Measurements from ENCODE around the gene ANKRD11.
"Not testable (repeated sequence)": the region's sequence is repeated elsewhere in the genome, so short reads cannot be mapped to it uniquely, and the experiment has no call there.

Gene ANKRD11

GRCh38 chr16:89311636-89312035 lies 178.7 kb downstream of the ANKRD11 start:
- peak; percentile 40 for DNase-seq

GRCh38 chr16:89309438-89310122 lies 180.8 kb downstream of the ANKRD11 start:
- no peak for DNase-seq

GRCh38 chr16:89308391-89309333 lies 181.7 kb downstream of the ANKRD11 start:
- no peak for DNase-seq

GRCh38 chr16:89307421-89307805 lies 182.9 kb downstream of the ANKRD11 start:
- DNase-seq = no peak

GRCh38 chr16:89306457-89307420 lies 183.6 kb downstream of the ANKRD11 start:
- DNase-seq = not testable (repeated sequence)

GRCh38 chr16:89304941-89305705 lies 185.2 kb downstream of the ANKRD11 start:
- DNase-seq = no peak

- DNase-seq = no peak
Measured at GRCh38 chr16:89304181-89304851, 186.0 kb downstream of the ANKRD11 start.

GRCh38 chr16:89303617-89304016 lies 186.7 kb downstream of the ANKRD11 start:
- no peak for DNase-seq

GRCh38 chr16:89300976-89301360 lies 189.4 kb downstream of the ANKRD11 start:
- no peak for DNase-seq

GRCh38 chr16:89300311-89300975 lies 189.9 kb downstream of the ANKRD11 start:
- DNase-seq = no peak

GRCh38 chr16:89299357-89300111 lies 190.8 kb downstream of the ANKRD11 start:
- DNase-seq = not testable (repeated sequence)

- DNase-seq = peak; percentile 7
Measured at GRCh38 chr16:89298623-89299225, 191.6 kb downstream of the ANKRD11 start.

- no peak for DNase-seq
Measured at GRCh38 chr16:89297910-89298545, 192.3 kb downstream of the ANKRD11 start.

GRCh38 chr16:89297156-89297874 lies 193.0 kb downstream of the ANKRD11 start:
- no peak for DNase-seq

GRCh38 chr16:89295915-89296314 lies 194.4 kb downstream of the ANKRD11 start:
- no peak for DNase-seq

- DNase-seq = no peak
Measured at GRCh38 chr16:89295071-89295900, 195.1 kb downstream of the ANKRD11 start.

- no peak for DNase-seq
Measured at GRCh38 chr16:89294486-89294885, 195.9 kb downstream of the ANKRD11 start.
